ENCODE results near the gene SMOC2.

- TF ChIP-seq CTCF (IDR thresholded peaks at IDR 0.05) = no peak
- no peak for TF ChIP-seq POLR2AphosphoS5 (IDR thresholded peaks at IDR 0.05)
These were observed 135.4 kb downstream of the SMOC2 start for GRCh38 chr6:168576388-168576787.
